Coronary artery (tissue), 2 donors: ENCODE measurements around the gene LZTR1.

Source experiments
- DNase-seq: peaks from one replicate; pipeline ENCODE4 v3.0.0-alpha.2; 2017; ENCODE audit warnings: low spot score
- H3K27ac ChIP-seq, 2 donors: fragments of 200-600 bp; sonication (generic); one replicate each; pipeline ENCODE4 v1.5.1; 2016 to 2019
- H3K4me3 ChIP-seq: fragments of 200-600 bp; sonication (generic); 2 replicates; pipeline ENCODE4 v1.5.1; 2016; ENCODE audit warnings: mild to moderate bottlenecking, moderate library complexity
- TF ChIP-seq, protein P1 (sequence below): fragments of 200-600 bp; sonication (generic); IDR thresholded peaks from one replicate; pipeline ENCODE4 v1.5.1; 2019; ENCODE audit warnings: antibody characterized with exemption

LZTR1 gene

DNA sequence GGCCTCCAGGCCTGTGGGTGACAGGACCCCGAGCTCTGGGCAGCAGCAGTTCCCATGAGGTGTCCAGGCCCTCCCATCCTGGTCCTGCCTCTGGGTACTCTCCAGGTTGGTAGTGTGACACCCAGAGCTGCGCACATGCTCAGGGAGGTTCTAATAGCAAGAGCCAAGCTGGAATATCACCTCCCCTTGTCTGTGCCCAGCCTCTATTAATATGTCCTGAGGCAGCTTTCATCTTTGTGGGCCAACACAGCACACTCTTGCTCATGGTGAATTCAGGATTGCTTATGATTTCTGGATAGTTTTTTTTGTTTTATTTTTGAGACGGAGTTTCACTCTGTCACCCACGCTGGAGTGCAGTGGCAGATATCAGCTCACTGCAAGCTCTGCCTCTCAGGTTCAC lies 36.2 kb downstream of the LZTR1 start:
- Histone ChIP-seq H3K4me3 (no peak overlapping the region), H3K27ac (no peak overlapping the region)
- DNase-seq = no peak
- TF ChIP-seq, protein P1, sequence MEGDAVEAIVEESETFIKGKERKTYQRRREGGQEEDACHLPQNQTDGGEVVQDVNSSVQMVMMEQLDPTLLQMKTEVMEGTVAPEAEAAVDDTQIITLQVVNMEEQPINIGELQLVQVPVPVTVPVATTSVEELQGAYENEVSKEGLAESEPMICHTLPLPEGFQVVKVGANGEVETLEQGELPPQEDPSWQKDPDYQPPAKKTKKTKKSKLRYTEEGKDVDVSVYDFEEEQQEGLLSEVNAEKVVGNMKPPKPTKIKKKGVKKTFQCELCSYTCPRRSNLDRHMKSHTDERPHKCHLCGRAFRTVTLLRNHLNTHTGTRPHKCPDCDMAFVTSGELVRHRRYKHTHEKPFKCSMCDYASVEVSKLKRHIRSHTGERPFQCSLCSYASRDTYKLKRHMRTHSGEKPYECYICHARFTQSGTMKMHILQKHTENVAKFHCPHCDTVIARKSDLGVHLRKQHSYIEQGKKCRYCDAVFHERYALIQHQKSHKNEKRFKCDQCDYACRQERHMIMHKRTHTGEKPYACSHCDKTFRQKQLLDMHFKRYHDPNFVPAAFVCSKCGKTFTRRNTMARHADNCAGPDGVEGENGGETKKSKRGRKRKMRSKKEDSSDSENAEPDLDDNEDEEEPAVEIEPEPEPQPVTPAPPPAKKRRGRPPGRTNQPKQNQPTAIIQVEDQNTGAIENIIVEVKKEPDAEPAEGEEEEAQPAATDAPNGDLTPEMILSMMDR = no peak

DNA sequence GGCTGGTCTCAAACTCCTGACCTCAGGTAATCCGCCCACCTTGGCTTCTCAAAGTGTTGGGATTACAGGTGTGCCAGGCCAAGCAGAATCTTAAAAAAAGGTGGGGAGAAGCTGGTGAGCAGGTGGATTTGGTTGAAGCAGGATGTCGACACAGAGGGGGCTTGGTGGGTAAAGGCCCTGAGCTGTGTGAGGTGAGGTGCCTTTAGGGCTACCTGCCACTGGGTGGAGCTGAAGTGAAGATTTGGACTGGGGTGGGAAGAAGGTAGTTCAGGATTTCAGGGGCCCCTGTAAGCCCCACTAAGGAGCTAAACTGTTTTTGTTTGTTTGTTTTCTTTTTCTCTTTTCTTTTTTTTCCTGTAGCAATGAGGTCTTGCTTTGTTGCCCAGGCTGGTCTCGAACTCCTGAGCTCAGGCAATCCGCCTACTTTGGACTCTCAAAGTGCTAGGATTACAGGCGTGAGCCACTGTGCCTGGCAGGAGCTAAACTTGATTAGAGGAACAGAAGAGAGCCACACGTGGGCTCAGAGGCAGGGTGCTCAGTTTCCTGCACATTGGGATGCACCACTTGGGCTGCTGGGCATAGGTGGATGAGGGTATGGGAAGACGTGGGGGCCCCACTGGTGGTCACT lies 38.8 kb downstream of the LZTR1 start:
- no peak overlapping the region for H3K4me3 ChIP-seq
- TF ChIP-seq, protein P1 = no peak
- no peak overlapping the region for H3K27ac ChIP-seq
- DNase-seq = no peak

- TF ChIP-seq, protein P1 = no peak
- DNase-seq = peak; percentile 65
- no peak overlapping the region for H3K4me3 ChIP-seq
- H3K27ac ChIP-seq = no peak overlapping the region
Observed at GRCh38 chr22:21022507-21022906, 40.4 kb downstream of the LZTR1 start.

GRCh38 chr22:21022955-21023614 lies 41.0 kb downstream of the LZTR1 start:
- Histone ChIP-seq H3K27ac (no peak overlapping the region), H3K4me3 (no peak overlapping the region)
- peak; percentile 57 for DNase-seq
- TF ChIP-seq, protein P1 = no peak

- peak; percentile 52 for DNase-seq
- TF ChIP-seq, protein P1 = no peak
Observed at GRCh38 chr22:21025266-21025665, 43.2 kb downstream of the LZTR1 start.

GRCh38 chr22:21025763-21026755 lies 44.0 kb downstream of the LZTR1 start:
- Histone ChIP-seq H3K27ac (no peak overlapping the region), H3K4me3 (no peak overlapping the region)
- DNase-seq = no peak
- TF ChIP-seq, protein P1 = no peak

More at GRCh38 chr22:21025266-21025665, 43.2 kb downstream of the LZTR1 start:
- Histone ChIP-seq H3K27ac (no peak overlapping the region), H3K4me3 (no peak overlapping the region)
